Right hindlimb (tissue), 1 donor: ENCODE results near the gene CDH1.
A peak's percentile ranks its signal among the peaks of the same experiment; 100 is the strongest.

Experiments
- DNase-seq: peaks from one replicate; pipeline ENCODE4 v3.0.0-alpha.2; 2018

CDH1 gene

GRCh38 chr16:68732741-68733399, 4.2 kb upstream of the CDH1 start:
- no peak for DNase-seq

- no peak for DNase-seq
Observed at GRCh38 chr16:68733570-68733969, 3.5 kb upstream of the CDH1 start.

- no peak for DNase-seq
Observed at GRCh38 chr16:68734782-68735181, 2.3 kb upstream of the CDH1 start.

GRCh38 chr16:68736561-68736960, 531 bp upstream of the CDH1 start:
- DNase-seq = no peak

GRCh38 chr16:68737730-68738629, 888 bp downstream of the CDH1 start:
- DNase-seq = no peak

- DNase-seq = no peak
Observed at GRCh38 chr16:68739964-68740627, 3.0 kb downstream of the CDH1 start.

- no peak for DNase-seq
Observed at GRCh38 chr16:68740628-68741346, 3.7 kb downstream of the CDH1 start.

GRCh38 chr16:68743664-68744063, 6.6 kb downstream of the CDH1 start:
- no peak for DNase-seq

- no peak for DNase-seq
Observed at GRCh38 chr16:68744744-68745280, 7.7 kb downstream of the CDH1 start.

GRCh38 chr16:68746951-68747350, 9.9 kb downstream of the CDH1 start:
- DNase-seq = no peak

- DNase-seq = no peak
Observed at GRCh38 chr16:68749432-68749831, 12.3 kb downstream of the CDH1 start.

GRCh38 chr16:68750193-68750695, 13.2 kb downstream of the CDH1 start:
- DNase-seq = no peak

GRCh38 chr16:68751160-68751559, 14.1 kb downstream of the CDH1 start:
- no peak for DNase-seq

- no peak for DNase-seq
Observed at GRCh38 chr16:68752602-68753001, 15.5 kb downstream of the CDH1 start.

- no peak for DNase-seq
Observed at GRCh38 chr16:68754084-68754792, 17.1 kb downstream of the CDH1 start.

- no peak for DNase-seq
Observed at GRCh38 chr16:68756239-68756915, 19.3 kb downstream of the CDH1 start.

- DNase-seq = no peak
Observed at GRCh38 chr16:68757625-68757935, 20.5 kb downstream of the CDH1 start.

GRCh38 chr16:68759062-68759461, 22.0 kb downstream of the CDH1 start:
- DNase-seq = no peak

GRCh38 chr16:68760671-68761275, 23.7 kb downstream of the CDH1 start:
- DNase-seq = no peak

GRCh38 chr16:68762996-68763756, 26.1 kb downstream of the CDH1 start:
- DNase-seq = peak; percentile 75
